ENCODE measurements around the gene ESD.
"Not testable (repeated sequence)": the region's sequence is repeated elsewhere in the genome, so short reads cannot be mapped to it uniquely, and the experiment has no call there.

The ESD gene

GRCh38 chr13:46795321-46795720 lies 1.6 kb downstream of the ESD start:
- DNase-seq (ENCODE audit: low spot score) (no peak), FAIRE-seq (no peak)

GRCh38 chr13:46783504-46783903 lies 13.5 kb downstream of the ESD start:
- FAIRE-seq (no peak), DNase-seq (ENCODE audit: low spot score) (no peak)

GRCh38 chr13:46782691-46783090 lies 14.3 kb downstream of the ESD start:
- no peak for FAIRE-seq

GRCh38 chr13:46782066-46782465 lies 14.9 kb downstream of the ESD start:
- DNase-seq (ENCODE audit: low spot score) (no peak), FAIRE-seq (no peak)

More at GRCh38 chr13:46782691-46783090, 14.3 kb downstream of the ESD start:
- DNase-seq (ENCODE audit: low spot score) = no peak

GRCh38 chr13:46778890-46779289 lies 18.1 kb downstream of the ESD start:
- DNase-seq (ENCODE audit: low spot score) (no peak), FAIRE-seq (no peak)

GRCh38 chr13:46778095-46778494 lies 18.9 kb downstream of the ESD start:
- FAIRE-seq (no peak), DNase-seq (ENCODE audit: low spot score) (no peak)

- DNase-seq (ENCODE audit: low spot score) = no peak
- FAIRE-seq = no peak
Measured at GRCh38 chr13:46775385-46776107, 21.4 kb downstream of the ESD start.

- no peak for DNase-seq (ENCODE audit: low spot score)
- no peak for FAIRE-seq
Measured at GRCh38 chr13:46773541-46773940, 23.4 kb downstream of the ESD start.

- no peak for DNase-seq (ENCODE audit: low spot score)
- FAIRE-seq = no peak
Measured at GRCh38 chr13:46771693-46772092, 25.3 kb downstream of the ESD start.

- FAIRE-seq; DNase-seq (ENCODE audit: low spot score): not testable (repeated sequence)
Measured at GRCh38 chr13:46769925-46770324, 27.0 kb downstream of the ESD start.

- DNase-seq (ENCODE audit: low spot score) (no peak), FAIRE-seq (no peak)
Measured at GRCh38 chr13:46761866-46762265, 35.1 kb downstream of the ESD start.

GRCh38 chr13:46761174-46761573 lies 35.8 kb downstream of the ESD start:
- DNase-seq (ENCODE audit: low spot score) (no peak), FAIRE-seq (no peak)

GRCh38 chr13:46759846-46760245 lies 37.1 kb downstream of the ESD start:
- no peak for FAIRE-seq
- no peak for DNase-seq (ENCODE audit: low spot score)

GRCh38 chr13:46757640-46758039 lies 39.3 kb downstream of the ESD start:
- no peak for DNase-seq (ENCODE audit: low spot score)
- no peak for FAIRE-seq

GRCh38 chr13:46756977-46757376 lies 40.0 kb downstream of the ESD start:
- no peak for DNase-seq (ENCODE audit: low spot score)

GRCh38 chr13:46755508-46755907 lies 41.5 kb downstream of the ESD start:
- not testable (repeated sequence) for FAIRE-seq; DNase-seq (ENCODE audit: low spot score)

More at GRCh38 chr13:46756977-46757376, 40.0 kb downstream of the ESD start:
- no peak for FAIRE-seq

GRCh38 chr13:46754812-46755211 lies 42.1 kb downstream of the ESD start:
- FAIRE-seq (no peak), DNase-seq (ENCODE audit: low spot score) (no peak)

GRCh38 chr13:46753917-46754316 lies 43.0 kb downstream of the ESD start:
- no peak for FAIRE-seq
- DNase-seq (ENCODE audit: low spot score) = no peak

GRCh38 chr13:46753137-46753536 lies 43.8 kb downstream of the ESD start:
- DNase-seq (ENCODE audit: low spot score) = no peak
- no peak for FAIRE-seq

GRCh38 chr13:46751811-46752635 lies 44.9 kb downstream of the ESD start:
- DNase-seq (ENCODE audit: low spot score) = no peak
- no peak for FAIRE-seq

- no peak for FAIRE-seq
- DNase-seq (ENCODE audit: low spot score) = no peak
Measured at GRCh38 chr13:46749951-46750350, 47.0 kb downstream of the ESD start.

GRCh38 chr13:46748300-46748699 lies 48.7 kb downstream of the ESD start:
- no peak for DNase-seq (ENCODE audit: low spot score)

More at GRCh38 chr13:46748300-46748699, 48.7 kb downstream of the ESD start:
- no peak for FAIRE-seq
